ENCODE data around the gene MSH3. TPM values are rescaled to one million over a fixed set of nuclear protein-coding genes. Genes with fewer than 3 reads are reported as not detected.

MSH3 gene
- total and polyA plus RNA-seq, 2 of the 8 experiments (the other 6 are each of a cell fraction or from before 2014, with no cell fraction given) = 3.6 to 22.6 TPM

- H2BK12ac ChIP-seq (ENCODE audit: low read depth, low read length) = no peak overlapping the region
- H2BK5ac ChIP-seq (ENCODE audit: low read depth, low read length) = no peak overlapping the region
- H4K91ac ChIP-seq (replicated peaks; ENCODE audit: insufficient read length, low read length) = no peak overlapping the region
- CTCF ChIA-PET (ENCODE audit: partially characterized antibody) = no interaction called here
- no peak overlapping the region; a peak in 1 of 7 replicates for H3K9ac ChIP-seq (replicated peaks in 1 of 4; ENCODE audit: extremely low read depth in 1 of 4, low read depth in 3 of 4, low read length in 3 of 4)
- WGBS, 2 experiments (ENCODE audit: extremely low coverage in 1 of 2, insufficient coverage in 1 of 2, insufficient read length in 1 of 2, insufficient replicate concordance in 2 of 2, low coverage in 1 of 2, low lambda C conversion rate in 2 of 2, missing lambda C conversion rate in 1 of 2) = 94% methylated on average over 4 of the region's 4 CpGs; no CpG with 5 or more reads in 1 of the 2 experiments
- H4K20me1 ChIP-seq (replicated peaks in 1 of 2; ENCODE audit: control insufficient read depth in 1 of 2, insufficient read depth in 2 of 2, low read length in 2 of 2) = peaks cover 0 to 2% of the 10 kb centered on the region in 2 experiments
- DNase-seq (ENCODE audit: low read depth in 1 of 2, low spot score in 2 of 2) = no peak
- no peak overlapping the region for H2BK120ac ChIP-seq (replicated peaks; ENCODE audit: low read depth, low read length)
- H3K27me3 ChIP-seq (replicated peaks in 1 of 4; ENCODE audit: control insufficient read depth in 3 of 4, extremely low read depth in 1 of 4, insufficient read depth in 3 of 4, low read length in 3 of 4) = no peaks in the 10 kb centered on the region
- H3K56ac ChIP-seq (replicated peaks; ENCODE audit: insufficient read length, low read depth, low read length) = no peak overlapping the region
- H3K36me3 ChIP-seq (ENCODE audit: control insufficient read depth in 2 of 4, insufficient read depth in 4 of 4, low read length in 3 of 4) = no peaks in the 10 kb centered on the region; a peak in 1 of 8 replicates
- H3K4me3 ChIP-seq (ENCODE audit: extremely low read depth in 1 of 4, insufficient read depth in 2 of 4, low read depth in 3 of 4, low read length in 4 of 4) = no peak overlapping the region
- POLR2A ChIA-PET (ENCODE audit: partially characterized antibody) = no interaction called here
- H3K4me1 ChIP-seq (replicated peaks in 1 of 4; ENCODE audit: control insufficient read depth in 3 of 4, insufficient read depth in 4 of 4, low read length in 3 of 4) = no peaks in the 10 kb centered on the region; a peak in 1 of 7 replicates
- no peak overlapping the region for H2BK15ac ChIP-seq (ENCODE audit: low read length)
- H2AFZ ChIP-seq (ENCODE audit: low read length) = no peak overlapping the region
- H4K5ac ChIP-seq (ENCODE audit: insufficient read length, low read depth, low read length) = no peak overlapping the region
- no peak for FAIRE-seq
- H3K23me2 ChIP-seq (ENCODE audit: low read depth, low read length) = no peaks in the 10 kb centered on the region
- no peak overlapping the region for H3K4ac ChIP-seq (replicated peaks; ENCODE audit: insufficient read length, low read depth, low read length)
- no peaks in the 10 kb centered on the region for H3K9me3 ChIP-seq (ENCODE audit: insufficient read depth in 2 of 2, low read depth in 1 of 2, low read length in 1 of 2)
- H3K18ac ChIP-seq (ENCODE audit: extremely low read depth, low read length) = no peak overlapping the region
- no peak overlapping the region for H3K14ac ChIP-seq (ENCODE audit: insufficient read length)
- H2AK5ac ChIP-seq (ENCODE audit: low read depth, low read length) = no peak overlapping the region
- no peak overlapping the region for H3K27ac ChIP-seq (ENCODE audit: low read depth, low read length)
- H2BK20ac ChIP-seq (ENCODE audit: low read length) = no peak overlapping the region
- no peaks in the 10 kb centered on the region; the same call in 1 of the 2 replicates for H3K79me1 ChIP-seq (ENCODE audit: low read depth, low read length)
- H4K8ac ChIP-seq (ENCODE audit: extremely low read depth, insufficient read depth, low read length) = no peak overlapping the region
- no peaks in the 10 kb centered on the region for H3K79me2 ChIP-seq (ENCODE audit: control insufficient read depth in 1 of 2, insufficient read depth in 2 of 2, low read length in 2 of 2)
- no peak overlapping the region for H3K23ac ChIP-seq (ENCODE audit: insufficient read length)
- H3K4me2 ChIP-seq (ENCODE audit: insufficient read depth in 1 of 2, low read depth in 2 of 2, low read length in 2 of 2) = no peak overlapping the region
- TF ChIP-seq BCL11A (IDR thresholded peaks at IDR 0.05; ENCODE audit: low read depth in 2 of 2, low read length in 2 of 2) = no peak
- no peak for TF ChIP-seq GABPA (IDR thresholded peaks at IDR 0.05; ENCODE audit: borderline replicate concordance, insufficient read depth, low read length)
- TF ChIP-seq SP2 (IDR thresholded peaks at IDR 0.05; ENCODE audit: low read length) = no peak
- TF ChIP-seq CBX5 (IDR thresholded peaks at IDR 0.05; ENCODE audit: low read depth, low read length) = no peak
- TF ChIP-seq EP300 (IDR thresholded peaks at IDR 0.05; ENCODE audit: borderline replicate concordance in 1 of 2, low read depth in 2 of 2, low read length in 2 of 2) = no peak
- TF ChIP-seq SUZ12 (IDR thresholded peaks at IDR 0.05; ENCODE audit: low read length) = no peak
- no peak for TF ChIP-seq RAD21 (IDR thresholded peaks at IDR 0.05 in 1 of 2, conservative IDR thresholded peaks at IDR 0.05 in 1 of 2; ENCODE audit: low read depth in 2 of 2, low read length in 2 of 2)
- no peak for TF ChIP-seq E2F6 (IDR thresholded peaks at IDR 0.05)
- no peak for TF ChIP-seq ATF2 (IDR thresholded peaks at IDR 0.05; ENCODE audit: low read length)
- no peak for TF ChIP-seq RNF2 (IDR thresholded peaks at IDR 0.05; ENCODE audit: borderline replicate concordance, low read depth, low read length, missing control alignments, poor library complexity, severe bottlenecking)
These were observed 84.6 kb downstream of the MSH3 start for GRCh38 chr5:80739057-80739456.

Data from H1 (cell line).